HepG2 (cell line): ENCODE results near the gene SLC5A4. TPM values are rescaled to one million over a fixed set of nuclear protein-coding genes. Genes with fewer than 3 reads are reported as not detected.

Experiments
- ATAC-seq: fragments of 200-7000 bp; cut with Tn5 transposase; 3 replicates; pipeline ENCODE4 v1.9.1; 2020; ENCODE audit warnings: mild to moderate bottlenecking, moderate library complexity
- BruUV-seq: library from RNA; stranded (reverse); fragments of 400-500 nt; replicated peaks from 2 replicates; lab custom pipeline; 2021; lab: Mats Ljungman, UMichigan
- CTCF ChIA-PET: fragments of 300-600 bp; formaldehyde crosslinking; extraction: SDS; loops from one replicate; lab custom pipeline; 2021; ENCODE audit warnings: low total read pairs, inconsistent platforms, low intra/inter-chr PET ratio; lab: Yijun Ruan, JAX
- POLR2A ChIA-PET: fragments of 350-600 bp; sonication (Branson Sonifier 250); formaldehyde crosslinking; loops from one replicate; lab custom pipeline; 2020; ENCODE audit warnings: antibody characterized with exemption, inconsistent platforms; lab: Yijun Ruan, JAX
- DNase-seq: peaks from one replicate; pipeline ENCODE4 v3.0.0-alpha.2; 2015; ENCODE audit warnings: low spot score
- FAIRE-seq: peaks from 3 replicates; lab custom pipeline; 2011; peaks lifted over from hg19 to GRCh38; lab: Jason Lieb, UNC
- H2AFZ ChIP-seq: one replicate; pipeline ENCODE4 v1.6.1; 2011; ENCODE audit warnings: low read length, inconsistent platforms
- H3K27ac ChIP-seq: fragments of 300-600 bp; 3 replicates; pipeline ENCODE4 v1.8.0; 2011; ENCODE audit warnings: mixed run types, mild to moderate bottlenecking, mixed read lengths, low read length, inconsistent platforms; ENCODE audit not compliant: insufficient read depth; ENCODE audit errors: extremely low read length
- H3K27me3 ChIP-seq, 2 experiments: fragments of 200-600 bp in 1 of 2; 2 replicates in 1 of 2; 3 replicates in 1 of 2; pipeline versions ENCODE4 v1.6.0 to v1.8.0; 2011; ENCODE audit warnings: low read length in 2 of 2, mild to moderate bottlenecking in 2 of 2, moderate library complexity in 2 of 2, inconsistent platforms in 1 of 2; ENCODE audit not compliant: insufficient read depth in 2 of 2, control insufficient read depth in 1 of 2
- H3K36me3 ChIP-seq, 2 experiments: fragments of 200-600 bp in 1 of 2; replicated peaks in 1 of 2; 2 replicates in 1 of 2; 3 replicates in 1 of 2; pipeline versions ENCODE4 v1.5.1 to v1.8.0; 2011; ENCODE audit warnings: low read length in 2 of 2, inconsistent platforms in 1 of 2; ENCODE audit not compliant: insufficient read depth in 2 of 2, control insufficient read depth in 1 of 2
- H3K4me1 ChIP-seq: 2 replicates; pipeline ENCODE4 v1.5.1; 2012; ENCODE audit warnings: low read length, inconsistent platforms; ENCODE audit not compliant: insufficient read depth
- H3K4me2 ChIP-seq: 2 replicates; pipeline ENCODE4 v1.6.0; 2011; ENCODE audit warnings: low read depth, low read length, inconsistent platforms
- H3K4me3 ChIP-seq, 3 experiments: fragments of 200-600 bp in 1 of 3; sonication (generic), shearing (Covaris generic) in 1 of 3; replicated peaks in 1 of 3; 2 replicates each; pipeline ENCODE4 v1.5.1; 2011 to 2016; ENCODE audit warnings: low read length in 3 of 3, inconsistent platforms in 2 of 3, low read depth in 2 of 3, mild to moderate bottlenecking in 2 of 3, control low read depth in 1 of 3, mixed read lengths in 1 of 3; ENCODE audit not compliant: insufficient read depth in 1 of 3
- H3K79me2 ChIP-seq: one replicate; pipeline ENCODE4 v1.6.1; 2011; ENCODE audit warnings: low read length, inconsistent platforms; ENCODE audit not compliant: insufficient read depth
- H3K9ac ChIP-seq: 2 replicates; pipeline ENCODE4 v1.6.0; 2011; ENCODE audit warnings: mild to moderate bottlenecking, low read depth, low read length, inconsistent platforms; ENCODE audit not compliant: insufficient read depth
- H3K9me3 ChIP-seq: 2 replicates; pipeline ENCODE4 v1.5.1; 2012; ENCODE audit warnings: mild to moderate bottlenecking, low read length
- H4K20me1 ChIP-seq: 2 replicates; pipeline ENCODE4 v1.6.0; 2011; ENCODE audit warnings: inconsistent platforms, mild to moderate bottlenecking, low read length, moderate library complexity; ENCODE audit not compliant: insufficient read depth
- CHD2 ChIP-seq: IDR thresholded peaks from 2 replicates; pipeline ENCODE4 v1.6.1; 2011; ENCODE audit warnings: low read depth, low read length, improper control_type of control experiment
- GPBP1L1 ChIP-seq: sonication (generic); formaldehyde crosslinking; IDR thresholded peaks from 2 replicates; pipeline ENCODE4 v1.5.0; 2020; ENCODE audit warnings: mild to moderate bottlenecking, missing genetic modification reagents
- KDM2A ChIP-seq: sonication (generic); formaldehyde crosslinking; IDR thresholded peaks from 2 replicates; pipeline ENCODE4 v1.4.0; 2020; ENCODE audit warnings: low read depth, missing genetic modification reagents, borderline replicate concordance
- MIER2 ChIP-seq: IDR thresholded peaks from 2 replicates; pipeline ENCODE4 v1.6.1; 2016; ENCODE audit warnings: missing biosample characterization, missing genetic modification reagents
- MXI1 ChIP-seq: IDR thresholded peaks from 3 replicates; pipeline ENCODE4 v1.6.1; 2012; ENCODE audit warnings: low read depth, low read length, inconsistent platforms, borderline replicate concordance
- NPAS2 ChIP-seq: sonication (generic); formaldehyde crosslinking; IDR thresholded peaks from 2 replicates; pipeline ENCODE4 v1.8.0; 2022; ENCODE audit warnings: mild to moderate bottlenecking, missing genetic modification reagents, borderline replicate concordance
- REST ChIP-seq, 2 experiments: IDR thresholded peaks; 2 replicates each; pipeline ENCODE4 v1.6.1; 2011 to 2012; ENCODE audit warnings: low read length in 2 of 2, borderline replicate concordance in 1 of 2, low read depth in 1 of 2, mild to moderate bottlenecking in 1 of 2, moderate library complexity in 1 of 2
- ZNF703 ChIP-seq: sonication (generic); formaldehyde crosslinking; IDR thresholded peaks from 2 replicates; pipeline ENCODE4 v1.5.1; 2020; ENCODE audit warnings: missing genetic modification reagents, mild to moderate bottlenecking, moderate library complexity, borderline replicate concordance
- WGBS: methylation state at CpG from one replicate; pipeline ENCODE4 v1.1.6; 2017; ENCODE audit warnings: low lambda C conversion rate; 5-methylcytosine and 5-hydroxymethylcytosine counted together
- in situ Hi-C: cut with HindIII; loops from 2 replicates; pipeline ENCODE4 v1.10.0; 2017; ENCODE audit warnings: low pct_unique_long_range_greater_than_20kb; ENCODE audit not compliant: extremely low pct_ligation_motif_present
- intact Hi-C: fragments of 100-400 bp; cut with micrococcal nuclease; formaldehyde crosslinking; loops from one replicate; pipeline ENCODE4 v1.10.0; 2022; ENCODE audit not compliant: unreplicated experiment
- polyA plus RNA-seq, 8 experiments: library from polyadenylated mRNA; depleted of rRNA in 3 of 8; stranded (reverse) in 7 of 8; unstranded in 1 of 8; fragments of >200 nt; fragmentation: Illumina TruSeq in 4 of 8; extraction: Trizol in 4 of 8; gene quantifications; 2 replicates each; pipeline versions ENCODE4 v1.2.1 to v1.2.3, GENCODE V29; 2011 to 2016; ENCODE audit warnings: low read depth in 4 of 8, missing spikeins in 1 of 8, mixed read lengths in 1 of 8; ENCODE audit not compliant: insufficient read depth in 1 of 8
- total RNA-seq, 5 experiments: library from RNA; depleted of rRNA; stranded (reverse); fragments of >200 nt; fragmentation: Illumina TruSeq; extraction: Trizol; gene quantifications; 2 replicates each; pipeline ENCODE4 v1.2.3, GENCODE V29; 2016; ENCODE audit warnings: low read depth in 1 of 5

SLC5A4 gene
- total and polyA plus RNA-seq, 2 of the 13 experiments (the other 11 are each of a cell fraction or from before 2014, with no cell fraction given): not detected

- Histone ChIP-seq H3K36me3 (no peaks in the 10 kb centered on the region), H4K20me1 (no peaks in the 10 kb centered on the region; the same call in 1 of the 2 replicates), H3K79me2 (no peaks in the 10 kb centered on the region), H3K27me3 (peaks cover 1 to 36% of the 10 kb centered on the region in 2 experiments; a peak in 3 of 5 replicates), H3K27ac (no peak overlapping the region), H3K4me3 (no peak overlapping the region), H3K9ac (no peak overlapping the region), H3K4me2 (no peak overlapping the region), H2AFZ (no peak overlapping the region), H3K4me1 (no peaks in the 10 kb centered on the region), H3K9me3 (no peaks in the 10 kb centered on the region)
- WGBS: 51% methylated on average over 8 of the region's 8 CpGs
- no peak for DNase-seq
- FAIRE-seq: no peak
- TF ChIP-seq MIER2 (CRISPR knock-in tag) (peak; percentile 71), ZNF703 (CRISPR knock-in tag) (no peak), CHD2 (no peak), GPBP1L1 (CRISPR knock-in tag) (no peak), REST (IDR thresholded peaks at IDR 0.05; ENCODE audit: borderline replicate concordance in 1 of 2, low read depth in 1 of 2, low read length in 2 of 2) (peak; percentile 43 to 90), MXI1 (no peak), NPAS2 (CRISPR knock-in tag) (no peak), KDM2A (CRISPR knock-in tag) (no peak)
- CTCF ChIA-PET: no interaction called here
- intact Hi-C loops (no loop called here), in situ Hi-C loops (no loop called here)
- POLR2A ChIA-PET: no interaction called here
- no TSS peak for BruUV-seq
- ATAC-seq: no peak
Observed at GRCh38 chr22:32177221-32177765, 77.9 kb downstream of the SLC5A4 start.
